ENCODE measurements around the gene SMPD4.
"Not testable (repeated sequence)": the region's sequence is repeated elsewhere in the genome, so short reads cannot be mapped to it uniquely, and the experiment has no call there.

The SMPD4 gene

DNA sequence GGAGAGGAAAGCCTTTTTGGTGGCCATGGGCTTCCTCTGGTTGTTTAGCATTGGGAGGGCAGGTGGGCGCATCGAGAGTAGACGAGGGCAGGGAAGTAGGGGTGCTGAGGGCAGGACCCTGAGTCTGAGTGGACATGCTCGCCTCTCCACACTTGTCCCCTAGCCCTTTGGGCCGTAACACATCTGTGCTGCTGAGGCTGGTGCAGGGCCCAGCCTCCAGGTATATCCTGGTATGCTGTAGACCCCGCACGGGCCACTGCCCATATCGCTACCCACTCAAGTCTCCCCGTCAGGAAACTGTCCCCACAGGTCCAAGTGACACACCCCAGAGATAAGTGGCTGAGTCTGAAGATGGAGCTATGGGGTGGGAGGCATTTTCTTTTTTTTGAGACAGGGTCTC, 22.8 kb downstream of the SMPD4 start:
- H3K27ac ChIP-seq (ENCODE audit: low read length) = peak overlapping the region; percentile 34
- H3K36me3 ChIP-seq (replicated peaks; ENCODE audit: low read depth, low read length) = no peaks in the 10 kb centered on the region
- TF ChIP-seq EZH2phosphoT487 (IDR thresholded peaks at IDR 0.05; ENCODE audit: low read depth) = no peak
- TF ChIP-seq, protein P1, sequence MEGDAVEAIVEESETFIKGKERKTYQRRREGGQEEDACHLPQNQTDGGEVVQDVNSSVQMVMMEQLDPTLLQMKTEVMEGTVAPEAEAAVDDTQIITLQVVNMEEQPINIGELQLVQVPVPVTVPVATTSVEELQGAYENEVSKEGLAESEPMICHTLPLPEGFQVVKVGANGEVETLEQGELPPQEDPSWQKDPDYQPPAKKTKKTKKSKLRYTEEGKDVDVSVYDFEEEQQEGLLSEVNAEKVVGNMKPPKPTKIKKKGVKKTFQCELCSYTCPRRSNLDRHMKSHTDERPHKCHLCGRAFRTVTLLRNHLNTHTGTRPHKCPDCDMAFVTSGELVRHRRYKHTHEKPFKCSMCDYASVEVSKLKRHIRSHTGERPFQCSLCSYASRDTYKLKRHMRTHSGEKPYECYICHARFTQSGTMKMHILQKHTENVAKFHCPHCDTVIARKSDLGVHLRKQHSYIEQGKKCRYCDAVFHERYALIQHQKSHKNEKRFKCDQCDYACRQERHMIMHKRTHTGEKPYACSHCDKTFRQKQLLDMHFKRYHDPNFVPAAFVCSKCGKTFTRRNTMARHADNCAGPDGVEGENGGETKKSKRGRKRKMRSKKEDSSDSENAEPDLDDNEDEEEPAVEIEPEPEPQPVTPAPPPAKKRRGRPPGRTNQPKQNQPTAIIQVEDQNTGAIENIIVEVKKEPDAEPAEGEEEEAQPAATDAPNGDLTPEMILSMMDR (IDR thresholded peaks at IDR 0.05; ENCODE audit: low read depth, low read length) = no peak
- no peak overlapping the region for H3K4me3 ChIP-seq (ENCODE audit: low read length)
- H4K20me1 ChIP-seq (ENCODE audit: insufficient read depth, low read length) = no peaks in the 10 kb centered on the region
- H3K9me3 ChIP-seq (ENCODE audit: insufficient read depth, low read length) = no peaks in the 10 kb centered on the region
- no peak overlapping the region for H3K9ac ChIP-seq (ENCODE audit: low read length)
- 0 out of 2 replicates have a peak overlapping the region, but pooled peaks have one; percentile 14 for H3K4me2 ChIP-seq (ENCODE audit: low read length)
- no peak overlapping the region for H2AFZ ChIP-seq (ENCODE audit: low read depth, low read length)
- no peaks in the 10 kb centered on the region for H3K79me2 ChIP-seq (ENCODE audit: low read length)
- no peaks in the 10 kb centered on the region for H3K27me3 ChIP-seq (ENCODE audit: low read depth, low read length)
- peaks cover 13% of the 10 kb centered on the region for H3K4me1 ChIP-seq (ENCODE audit: low read length)

DNA sequence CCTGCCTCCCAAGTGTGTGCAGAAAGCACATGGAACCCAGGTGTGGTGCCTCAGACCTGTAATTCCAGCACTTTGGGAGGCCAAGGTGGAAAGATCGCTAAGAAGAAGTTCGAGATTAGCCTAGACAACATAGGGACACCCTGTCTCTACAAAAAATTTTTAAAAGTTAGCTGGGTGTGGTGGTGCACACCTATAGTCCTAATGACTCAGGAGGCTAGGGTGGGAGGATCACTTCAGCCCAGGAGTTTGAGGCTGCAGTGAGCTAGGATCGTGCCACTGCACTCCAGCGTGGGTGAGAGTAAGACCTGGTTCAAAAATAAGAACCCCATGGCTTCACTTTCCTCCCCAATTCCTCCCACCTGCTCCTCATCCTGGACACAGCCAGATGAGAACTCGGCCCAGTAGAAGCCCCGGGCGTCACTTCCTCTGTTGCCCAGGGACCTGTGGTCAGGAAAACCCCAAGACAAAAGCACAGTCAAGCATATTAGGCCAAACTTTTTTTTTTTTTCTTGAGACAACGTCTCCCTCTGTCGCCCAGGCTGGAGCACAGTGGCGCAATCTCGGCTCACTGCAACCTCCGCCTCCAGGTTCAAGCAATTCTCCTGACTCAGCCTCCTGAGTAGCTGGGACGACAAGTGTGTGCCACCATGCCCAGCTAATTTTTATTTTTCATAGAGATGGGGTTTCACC, 23.4 kb downstream of the SMPD4 start:
- H3K27ac ChIP-seq (ENCODE audit: low read length) = peak overlapping the region; percentile 34
- H2AFZ ChIP-seq (ENCODE audit: low read depth, low read length); H3K27me3 ChIP-seq (ENCODE audit: low read depth, low read length); H3K9me3 ChIP-seq (ENCODE audit: insufficient read depth, low read length); H3K79me2 ChIP-seq (ENCODE audit: low read length); H3K4me3 ChIP-seq (ENCODE audit: low read length); H3K36me3 ChIP-seq (replicated peaks; ENCODE audit: low read depth, low read length); H4K20me1 ChIP-seq (ENCODE audit: insufficient read depth, low read length); H3K9ac ChIP-seq (ENCODE audit: low read length): not testable (repeated sequence)
- peaks cover 13% of the 10 kb centered on the region for H3K4me1 ChIP-seq (ENCODE audit: low read length)
- 0 out of 2 replicates have a peak overlapping the region, but pooled peaks have one; percentile 14 for H3K4me2 ChIP-seq (ENCODE audit: low read length)

DNA sequence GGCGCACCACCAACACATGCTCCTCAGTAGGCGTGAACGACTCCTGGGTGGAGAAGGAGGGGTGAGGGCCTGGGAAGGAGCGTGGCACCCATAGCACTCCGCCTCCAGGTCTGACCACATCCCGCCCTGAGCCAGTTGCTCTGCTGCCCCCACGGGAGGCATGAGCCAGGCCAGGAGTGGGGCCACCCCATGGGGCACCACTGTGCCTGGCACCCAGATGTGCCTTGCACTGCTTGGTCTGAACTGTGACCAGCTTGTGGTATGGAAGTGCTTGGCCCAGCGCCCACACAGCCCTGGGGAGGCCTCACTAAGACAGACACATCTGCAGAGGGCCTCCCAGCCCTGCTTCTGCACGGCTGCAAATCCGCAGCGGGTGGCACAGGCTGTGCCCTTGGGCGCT, 24.0 kb downstream of the SMPD4 start:
- H2AFZ ChIP-seq (ENCODE audit: low read depth, low read length); H3K9me3 ChIP-seq (ENCODE audit: insufficient read depth, low read length); H3K4me2 ChIP-seq (ENCODE audit: low read length); H3K9ac ChIP-seq (ENCODE audit: low read length); H3K36me3 ChIP-seq (replicated peaks; ENCODE audit: low read depth, low read length); H3K27ac ChIP-seq (ENCODE audit: low read length); H3K4me3 ChIP-seq (ENCODE audit: low read length); H3K79me2 ChIP-seq (ENCODE audit: low read length); H4K20me1 ChIP-seq (ENCODE audit: insufficient read depth, low read length); H3K27me3 ChIP-seq (ENCODE audit: low read depth, low read length): not testable (repeated sequence)
- H3K4me1 ChIP-seq (ENCODE audit: low read length) = peaks cover 13% of the 10 kb centered on the region

DNA sequence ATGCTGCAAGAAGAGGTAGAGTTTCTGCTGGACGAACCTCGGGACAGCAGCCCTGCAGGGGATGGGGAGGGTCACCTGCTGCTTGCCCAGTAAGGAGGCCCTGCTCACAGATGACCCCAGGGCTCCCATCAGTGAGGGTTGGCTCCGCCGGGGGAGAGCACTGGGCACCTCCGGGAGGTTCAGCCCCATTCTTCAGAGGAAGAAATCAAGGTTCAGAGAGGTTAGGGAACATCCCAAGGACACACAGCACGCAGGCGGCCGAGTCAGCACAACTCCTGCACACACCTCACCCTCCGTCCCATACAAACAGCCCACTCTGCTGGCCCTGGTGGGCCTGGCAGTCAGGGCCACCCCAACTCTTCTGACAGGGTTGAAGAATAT, 24.8 kb downstream of the SMPD4 start:
- Histone ChIP-seq H3K27ac (ENCODE audit: low read length) (no peak overlapping the region), H3K4me2 (ENCODE audit: low read length) (no peak overlapping the region), H2AFZ (ENCODE audit: low read depth, low read length) (no peak overlapping the region), H3K9ac (ENCODE audit: low read length) (no peak overlapping the region), H3K79me2 (ENCODE audit: low read length) (no peaks in the 10 kb centered on the region), H3K4me3 (ENCODE audit: low read length) (no peak overlapping the region), H3K36me3 (replicated peaks; ENCODE audit: low read depth, low read length) (no peaks in the 10 kb centered on the region), H3K4me1 (ENCODE audit: low read length) (peaks cover 13% of the 10 kb centered on the region), H3K9me3 (ENCODE audit: insufficient read depth, low read length) (no peaks in the 10 kb centered on the region), H4K20me1 (ENCODE audit: insufficient read depth, low read length) (no peaks in the 10 kb centered on the region), H3K27me3 (ENCODE audit: low read depth, low read length) (no peaks in the 10 kb centered on the region)
- TF ChIP-seq, protein P1 (IDR thresholded peaks at IDR 0.05; ENCODE audit: low read depth, low read length) = no peak
- no peak for TF ChIP-seq EZH2phosphoT487 (IDR thresholded peaks at IDR 0.05; ENCODE audit: low read depth)

DNA sequence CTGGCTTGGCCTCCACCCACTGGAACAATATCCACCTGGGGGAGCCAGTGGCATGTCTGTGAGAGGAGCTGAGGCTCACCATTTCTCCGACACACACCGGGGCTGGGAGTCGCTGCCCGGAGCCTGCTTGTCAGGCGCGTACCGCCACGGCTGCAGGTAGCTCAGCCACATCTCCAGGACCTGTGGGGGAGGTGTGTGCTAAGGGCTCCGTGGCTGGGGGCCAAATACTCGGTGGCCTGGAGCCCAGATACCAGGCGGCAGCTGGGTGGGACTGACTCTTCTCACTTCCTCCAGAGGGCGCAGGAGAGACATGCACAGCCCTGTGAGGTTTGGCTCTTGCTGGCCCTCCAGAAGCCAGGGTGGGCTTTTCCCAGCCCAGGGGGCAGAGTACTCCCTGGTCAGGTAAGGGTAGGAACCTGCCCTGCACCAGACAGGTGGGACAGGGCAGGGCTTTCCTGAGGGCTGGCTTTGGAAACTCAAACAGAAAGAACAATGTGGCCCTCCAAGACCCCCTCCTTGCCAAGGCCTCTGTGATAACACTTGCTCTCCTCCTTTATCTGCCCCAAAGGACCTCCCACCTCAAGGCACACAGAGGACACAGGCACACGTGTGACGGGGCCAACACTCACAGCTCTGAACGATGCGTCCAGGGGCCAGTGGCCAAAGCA, 25.3 kb downstream of the SMPD4 start:
- not testable (repeated sequence) for H3K4me3 ChIP-seq (ENCODE audit: low read length); H3K27ac ChIP-seq (ENCODE audit: low read length); H4K20me1 ChIP-seq (ENCODE audit: insufficient read depth, low read length); H3K4me2 ChIP-seq (ENCODE audit: low read length); H3K79me2 ChIP-seq (ENCODE audit: low read length); H2AFZ ChIP-seq (ENCODE audit: low read depth, low read length); H3K27me3 ChIP-seq (ENCODE audit: low read depth, low read length); H3K9ac ChIP-seq (ENCODE audit: low read length); H3K36me3 ChIP-seq (replicated peaks; ENCODE audit: low read depth, low read length); H3K9me3 ChIP-seq (ENCODE audit: insufficient read depth, low read length)
- peaks cover 13% of the 10 kb centered on the region for H3K4me1 ChIP-seq (ENCODE audit: low read length)
- TF ChIP-seq, protein P1 (IDR thresholded peaks at IDR 0.05; ENCODE audit: low read depth, low read length) = peak; percentile 48
